ENCODE results near the gene RNF157. TPM values are rescaled to one million over a fixed set of nuclear protein-coding genes. Genes with fewer than 3 reads are reported as not detected.

Gene RNF157
- total and polyA plus RNA-seq, 2 of the 13 experiments (the other 11 are each of a cell fraction or from before 2014, with no cell fraction given), result 0.44 to 1.5 TPM

GRCh38 chr17:76252040-76252954, 12.0 kb upstream of the RNF157 start (continued):
- TF ChIP-seq HINFP (CRISPR knock-in tag; IDR thresholded peaks at IDR 0.05; ENCODE audit: low read depth), result 0 out of 2 replicates have a peak, but pooled peaks have one; percentile 47
- 0 out of 2 replicates have a peak, but pooled peaks have one; percentile 27 for TF ChIP-seq ISL2 (CRISPR knock-in tag; IDR thresholded peaks at IDR 0.05)
- 0 out of 2 replicates have a peak, but pooled peaks have one; percentile 43 for TF ChIP-seq ZNF225 (CRISPR knock-in tag; IDR thresholded peaks at IDR 0.05)
- no peak for TF ChIP-seq DR1 (CRISPR knock-in tag; IDR thresholded peaks at IDR 0.05)
- TF ChIP-seq SIX4 (CRISPR knock-in tag; IDR thresholded peaks at IDR 0.05), result peak; percentile 51
- TF ChIP-seq FOXA1 (IDR thresholded peaks at IDR 0.05), result 0 out of 2 replicates have a peak, but pooled peaks have one; percentile 33
- peak; percentile 96 for TF ChIP-seq FOXA1 (CRISPR knock-in tag; IDR thresholded peaks at IDR 0.05)
- 0 out of 2 replicates have a peak, but pooled peaks have one; percentile 61 for TF ChIP-seq CREB3 (CRISPR knock-in tag; IDR thresholded peaks at IDR 0.05)
- TF ChIP-seq ZNF24 (IDR thresholded peaks at IDR 0.05), result no peak
- no peak for TF ChIP-seq GTF3A (CRISPR knock-in tag; conservative IDR thresholded peaks at IDR 0.05)
- TF ChIP-seq ZNF382 (CRISPR knock-in tag; IDR thresholded peaks at IDR 0.05; ENCODE audit: borderline replicate concordance), result no peak
- TF ChIP-seq ZNF296 (CRISPR knock-in tag; conservative IDR thresholded peaks at IDR 0.05), result peak; percentile 99
- no peak for TF ChIP-seq CSRNP2 (CRISPR knock-in tag; conservative IDR thresholded peaks at IDR 0.05; ENCODE audit: low read depth)
- TF ChIP-seq HMGXB3 (CRISPR knock-in tag; IDR thresholded peaks at IDR 0.05; ENCODE audit: borderline replicate concordance), result peak; percentile 77
- no peak for TF ChIP-seq SNRNP70 (IDR thresholded peaks at IDR 0.05; ENCODE audit: low read depth, low read length)
- TF ChIP-seq USF2 (IDR thresholded peaks at IDR 0.05; ENCODE audit: low read depth, low read length), result no peak
- no peak for TF ChIP-seq USF2 (CRISPR knock-in tag; IDR thresholded peaks at IDR 0.05; ENCODE audit: borderline replicate concordance)
- peak; percentile 61 for TF ChIP-seq NCOA2 (CRISPR knock-in tag; IDR thresholded peaks at IDR 0.05)
